IPS-NIHi7 (cell line): ENCODE results near the gene LRMDA.
"Not testable (repeated sequence)": the region's sequence is repeated elsewhere in the genome, so short reads cannot be mapped to it uniquely, and the experiment has no call there.

Source experiments
- DNase-seq: peaks from one replicate; pipeline ENCODE4 v3.0.0; 2012; ENCODE audit warnings: mixed read lengths; ENCODE audit errors: extremely low spot score

The LRMDA gene

DNA sequence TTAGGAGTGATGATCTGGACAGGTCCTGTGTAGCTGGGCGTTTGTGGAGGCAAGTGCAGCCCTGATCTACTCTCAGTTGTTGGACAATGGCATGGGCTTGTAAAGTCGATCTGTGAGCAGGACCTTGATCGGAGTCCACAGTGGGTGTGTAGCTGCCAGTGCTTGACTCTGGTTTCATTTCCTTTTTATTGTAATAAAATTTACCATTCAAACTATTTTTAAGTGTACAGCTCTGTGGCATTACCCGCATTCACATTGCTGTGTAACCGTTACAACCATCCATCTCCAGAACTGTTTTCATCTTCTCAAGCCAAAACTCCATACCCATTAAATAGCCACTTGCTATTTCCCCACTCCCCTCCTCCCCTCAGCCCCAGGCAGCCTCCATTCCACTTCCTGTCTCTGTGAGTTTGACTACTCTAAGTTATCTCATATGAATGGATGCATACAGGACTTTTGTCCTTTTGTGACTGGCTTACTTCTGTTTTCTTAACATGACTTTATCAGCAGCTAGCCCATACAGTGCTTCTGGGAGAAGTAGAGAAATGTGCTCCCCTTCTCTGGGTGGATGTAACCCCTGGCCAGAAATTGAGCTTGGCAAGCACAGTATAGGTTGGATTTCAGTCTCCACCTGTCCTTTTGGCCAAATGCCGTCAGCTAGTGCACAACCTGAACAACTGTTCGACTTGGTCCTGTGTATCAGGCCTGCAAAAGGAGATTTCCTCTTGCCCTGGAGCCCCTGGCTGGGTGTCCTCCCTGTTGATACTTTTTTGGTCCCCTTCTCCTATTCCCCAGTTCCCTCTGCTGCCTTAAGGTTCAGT, 180.0 kb downstream of the LRMDA start:
- no peak for DNase-seq

DNA sequence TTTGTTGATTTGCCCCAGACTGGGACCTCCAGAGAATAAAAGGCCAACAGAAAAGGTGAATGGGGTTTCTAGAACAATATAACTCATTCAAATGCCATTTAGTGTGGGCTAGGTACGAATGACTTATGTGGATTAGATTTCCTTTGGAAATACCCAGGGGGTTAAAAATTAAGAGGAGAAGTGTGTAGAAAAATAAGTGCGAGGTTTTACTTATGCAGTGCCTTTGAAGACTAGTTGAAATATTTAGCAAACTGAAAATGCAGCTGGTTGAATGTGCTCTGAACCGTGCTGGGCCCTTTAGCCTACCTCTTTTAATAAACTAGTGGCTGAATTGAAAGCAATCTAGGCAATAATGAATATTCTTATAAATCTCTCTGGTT, 180.6 kb downstream of the LRMDA start:
- no peak for DNase-seq

DNA sequence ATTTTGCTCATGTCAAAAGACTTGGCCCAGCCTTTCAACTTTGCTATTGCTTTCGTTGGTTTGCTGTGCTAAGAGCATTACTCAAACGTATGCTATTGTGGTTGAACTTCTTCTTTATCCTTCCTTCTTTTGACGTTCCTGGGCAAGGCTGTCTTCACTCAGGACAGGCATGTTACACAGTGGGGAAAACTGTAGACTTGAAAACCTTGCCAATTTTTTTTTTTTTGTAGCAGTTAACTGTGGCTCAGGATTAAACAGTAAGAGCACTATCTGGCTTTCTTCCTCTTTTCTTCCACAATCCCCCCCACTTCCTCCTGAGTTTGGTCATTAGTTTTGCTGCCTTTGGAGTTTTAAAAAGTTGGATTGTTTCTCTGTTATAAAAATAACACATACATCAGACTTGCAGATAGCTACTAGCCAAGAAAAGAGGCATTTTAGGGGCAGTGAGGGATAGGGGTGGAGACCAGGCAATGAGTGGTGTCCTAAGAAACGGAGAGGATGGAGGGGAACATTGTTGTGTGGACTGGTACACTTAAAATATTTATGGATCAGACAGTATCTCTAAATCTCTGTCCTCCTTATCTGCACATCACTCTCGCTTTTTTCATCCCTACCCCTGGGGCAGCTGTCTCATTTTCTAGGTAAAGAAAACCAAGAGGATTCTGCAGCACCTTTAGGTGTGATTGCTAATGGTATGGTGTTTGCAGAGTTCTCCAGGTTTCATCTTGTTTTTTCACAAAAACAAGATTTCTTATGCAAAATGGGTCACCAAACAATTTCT, 181.7 kb downstream of the LRMDA start:
- DNase-seq, result no peak

DNA sequence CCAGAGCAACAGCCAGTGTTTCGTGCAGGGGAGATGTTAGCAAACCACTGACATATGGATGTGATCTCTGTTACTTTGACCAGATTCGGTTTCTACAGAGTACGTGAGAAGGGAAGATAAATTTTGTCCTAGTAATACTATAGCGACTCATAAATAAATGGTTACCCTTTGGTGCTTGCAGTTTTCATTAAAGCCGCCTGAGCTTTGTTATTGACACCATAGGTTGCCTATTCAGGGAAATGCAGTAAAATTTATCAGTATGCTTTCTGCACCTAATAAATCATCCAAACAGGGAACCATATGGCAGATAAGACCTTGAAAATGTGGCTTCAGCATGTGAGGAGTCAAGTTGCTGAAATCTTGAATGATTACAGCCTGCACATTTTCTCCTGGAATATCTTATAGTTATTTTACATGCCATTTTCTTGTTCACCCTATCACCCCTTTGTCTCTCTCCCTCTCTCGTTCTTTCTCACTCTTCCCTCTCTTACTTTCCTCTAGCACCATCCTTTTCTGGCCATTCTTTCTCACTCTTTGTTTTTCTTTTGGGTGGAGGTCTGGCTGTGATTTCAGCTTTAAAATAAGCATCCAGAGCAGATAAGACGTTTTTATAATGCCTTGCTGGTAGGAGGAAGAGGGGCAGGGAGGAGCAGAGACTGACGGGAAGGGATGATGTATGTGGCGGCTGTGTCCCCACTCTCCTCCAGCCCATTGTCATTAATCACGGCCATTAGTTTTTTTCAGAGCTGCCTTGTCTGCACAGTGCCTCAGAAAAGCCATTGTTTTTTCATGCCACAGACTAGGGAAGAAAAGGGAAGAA, 182.5 kb downstream of the LRMDA start:
- no peak for DNase-seq

DNA sequence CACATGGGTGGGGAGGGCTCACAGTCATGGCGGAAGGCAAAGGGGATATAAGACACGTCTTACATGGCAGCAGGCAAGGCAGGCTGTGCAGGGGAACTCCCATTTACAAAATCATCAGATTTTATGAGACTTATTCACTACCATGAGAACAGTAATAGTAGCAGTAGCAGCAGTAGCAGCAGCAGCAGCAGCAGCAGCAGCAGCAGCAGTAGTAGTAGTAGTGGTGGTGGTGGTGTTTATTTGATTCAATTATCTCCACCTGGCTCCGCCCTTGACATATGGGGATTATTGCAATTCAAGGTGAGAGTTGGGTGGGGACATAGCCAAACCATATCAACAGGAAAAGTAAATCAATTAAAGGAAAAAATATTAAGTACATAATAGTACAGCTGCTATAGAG, 184.7 kb downstream of the LRMDA start:
- DNase-seq, result no peak

DNA sequence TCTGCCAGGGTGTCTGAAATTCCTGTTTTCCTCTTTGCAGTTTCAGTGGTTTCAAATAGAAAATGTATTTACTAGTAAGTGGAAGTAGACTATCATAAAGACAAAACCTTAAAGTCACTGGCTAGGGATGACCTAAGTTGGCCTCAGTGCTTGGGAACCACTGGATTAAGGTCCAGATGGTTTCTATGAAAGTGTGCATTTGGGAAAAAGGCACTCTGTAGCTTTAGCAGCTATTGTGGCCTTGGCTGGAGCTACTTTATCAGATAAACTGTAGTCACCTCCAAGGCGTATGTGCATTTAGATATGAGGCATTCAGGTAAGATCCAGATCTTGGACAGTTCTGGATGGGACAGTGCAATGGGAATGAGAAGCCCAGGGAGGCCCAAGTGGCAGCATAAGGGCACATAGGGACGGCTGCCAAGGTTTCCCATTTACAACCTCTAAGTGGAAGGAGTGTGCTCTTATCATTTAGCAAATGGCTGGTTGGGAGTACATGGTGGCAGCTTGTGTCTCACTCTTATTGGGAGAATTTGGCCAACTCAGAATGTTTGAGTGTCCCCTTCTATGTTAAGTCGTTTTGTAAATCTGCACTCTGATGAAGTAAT, 185.6 kb downstream of the LRMDA start:
- DNase-seq, result no peak

DNA sequence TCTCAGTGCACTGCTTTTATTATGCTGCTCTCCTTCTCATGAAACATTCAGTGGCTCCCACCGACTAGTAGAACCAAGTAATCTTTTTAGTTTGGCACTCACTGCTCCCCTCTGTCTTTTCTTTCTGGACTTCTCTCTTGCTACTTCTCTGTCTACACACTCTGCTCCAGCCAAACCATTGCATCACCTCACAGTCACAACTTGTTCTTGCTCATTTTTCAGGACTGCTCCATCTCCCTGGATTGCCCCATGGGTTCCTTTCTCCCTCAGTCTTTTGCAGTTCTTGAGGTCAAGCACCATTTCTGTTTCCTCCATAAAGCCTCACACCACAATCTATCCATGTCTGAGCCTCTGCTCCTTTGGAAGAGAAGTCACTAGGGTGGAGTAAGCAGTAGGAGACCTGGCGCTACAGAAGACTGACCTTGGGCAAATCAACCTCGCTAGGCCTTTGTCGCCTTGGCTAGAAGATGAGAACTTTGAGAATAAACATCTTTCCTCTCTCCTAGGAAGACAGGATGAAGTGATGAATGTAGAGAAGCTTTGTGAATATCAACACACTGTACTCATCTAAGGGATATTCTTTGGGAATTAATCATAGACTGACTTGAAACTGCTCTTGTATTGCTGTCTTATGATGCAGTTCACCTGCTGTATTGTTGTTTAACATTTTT, 186.2 kb downstream of the LRMDA start:
- no peak for DNase-seq

DNA sequence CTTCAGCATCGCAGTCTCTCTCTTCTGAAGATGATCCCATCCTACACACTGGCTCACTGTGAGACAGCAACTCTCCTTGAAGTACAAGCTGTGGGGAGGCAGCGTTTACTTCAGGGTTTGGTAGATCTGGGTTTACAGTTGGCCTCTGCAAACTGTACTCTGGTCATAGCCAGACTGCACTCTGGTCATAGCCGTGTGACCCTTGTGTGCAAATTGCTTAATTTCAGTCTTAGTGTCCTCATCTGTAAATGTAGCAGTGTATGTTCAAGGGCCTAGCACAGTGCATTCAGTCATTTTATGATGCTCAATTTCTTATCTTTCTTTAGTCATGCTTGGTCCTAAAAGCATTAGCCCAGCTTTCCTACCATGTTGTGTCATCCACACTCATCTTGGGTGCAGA, 188.2 kb downstream of the LRMDA start:
- DNase-seq, result no peak

DNA sequence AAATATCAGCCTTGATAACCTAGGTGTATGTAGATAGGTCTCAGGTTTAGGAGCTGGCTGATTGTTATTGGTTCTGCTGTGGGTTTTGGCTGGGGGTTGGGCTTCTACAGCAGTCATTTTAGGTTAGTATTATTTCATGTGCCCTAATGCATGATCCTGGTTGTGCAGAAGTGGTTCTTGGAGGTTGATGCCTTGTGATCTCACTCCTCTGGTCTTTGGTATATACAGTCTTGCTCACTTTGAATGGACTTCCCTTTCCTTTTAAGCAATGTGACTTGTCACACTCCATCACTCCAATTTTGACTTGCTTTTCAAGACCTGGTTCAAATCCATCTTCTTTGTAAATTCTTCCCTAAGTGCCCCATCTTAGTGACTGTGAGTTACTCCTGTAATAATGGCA, 188.9 kb downstream of the LRMDA start:
- no peak for DNase-seq

DNA sequence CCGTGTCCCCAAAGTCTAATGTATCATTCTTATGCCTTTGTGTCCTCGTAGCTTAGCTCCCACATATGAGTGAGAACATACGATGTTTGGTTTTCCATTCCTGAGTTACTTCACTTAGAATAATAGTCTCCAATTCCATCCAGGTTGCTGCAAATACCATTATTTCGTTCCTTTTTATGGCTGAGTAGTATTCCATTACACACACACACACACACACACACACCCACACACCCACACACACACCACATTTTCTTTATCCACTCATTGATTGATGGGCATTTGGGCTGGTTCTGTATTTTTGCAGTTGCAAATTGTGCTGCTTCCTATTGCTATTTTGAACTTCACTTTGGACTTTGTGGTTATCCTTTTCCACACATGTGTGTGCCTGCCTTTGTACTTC, 189.6 kb downstream of the LRMDA start:
- not testable (repeated sequence) for DNase-seq

DNA sequence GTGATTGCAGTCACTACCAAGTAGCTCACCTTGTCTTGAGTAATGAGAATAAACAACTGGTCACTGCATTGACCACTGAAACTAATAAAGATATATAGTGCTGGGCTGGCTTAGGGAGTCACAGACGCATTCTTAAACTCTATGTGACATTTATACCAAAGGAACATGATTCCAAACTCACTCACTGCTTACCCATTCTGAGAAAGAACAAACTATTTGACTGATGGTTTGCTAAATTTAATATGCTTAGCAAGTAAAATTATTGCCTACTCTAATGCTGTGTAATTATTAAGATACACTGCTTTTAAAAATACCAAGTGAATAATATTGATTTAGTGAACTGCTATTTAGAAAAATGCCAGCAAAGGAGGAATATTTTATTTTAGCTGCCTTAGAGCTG, 191.1 kb downstream of the LRMDA start:
- DNase-seq, result no peak

DNA sequence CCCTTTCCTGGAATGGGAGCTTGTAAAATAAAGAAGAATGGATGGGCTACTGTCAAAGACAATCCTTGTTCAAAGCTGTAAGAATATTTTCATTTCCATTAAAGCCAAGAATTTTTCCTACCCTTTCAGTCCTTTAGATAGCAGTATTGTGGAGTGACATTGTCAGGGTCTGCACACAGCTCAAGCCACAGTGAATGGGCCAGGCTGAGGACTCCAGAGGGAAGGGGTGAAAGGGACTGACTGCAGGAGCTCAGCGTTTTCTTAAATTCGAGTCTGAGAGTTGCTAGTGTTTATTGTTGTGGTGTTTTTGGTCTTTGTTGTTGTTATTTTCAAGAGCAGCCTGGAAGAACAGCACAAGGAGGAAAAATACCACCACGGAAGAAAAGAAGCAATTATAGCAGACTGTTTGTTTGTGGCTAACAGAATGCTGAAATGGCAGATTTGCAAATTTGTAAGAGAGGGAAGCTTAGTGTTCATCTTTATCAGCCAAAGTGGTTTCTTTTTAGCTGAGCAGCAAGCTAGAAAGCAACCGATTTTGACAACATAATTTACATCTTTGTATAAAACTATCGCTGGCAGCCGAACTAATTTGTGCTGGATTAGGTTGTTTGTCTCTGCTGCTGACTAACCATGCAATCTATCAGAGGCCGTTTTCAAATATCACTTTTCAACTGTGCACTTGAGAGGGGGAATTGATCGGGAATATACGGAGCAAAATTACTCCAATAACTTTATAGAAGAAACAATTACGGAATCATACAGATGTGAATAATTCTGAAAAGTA, 192.1 kb downstream of the LRMDA start:
- no peak for DNase-seq

DNA sequence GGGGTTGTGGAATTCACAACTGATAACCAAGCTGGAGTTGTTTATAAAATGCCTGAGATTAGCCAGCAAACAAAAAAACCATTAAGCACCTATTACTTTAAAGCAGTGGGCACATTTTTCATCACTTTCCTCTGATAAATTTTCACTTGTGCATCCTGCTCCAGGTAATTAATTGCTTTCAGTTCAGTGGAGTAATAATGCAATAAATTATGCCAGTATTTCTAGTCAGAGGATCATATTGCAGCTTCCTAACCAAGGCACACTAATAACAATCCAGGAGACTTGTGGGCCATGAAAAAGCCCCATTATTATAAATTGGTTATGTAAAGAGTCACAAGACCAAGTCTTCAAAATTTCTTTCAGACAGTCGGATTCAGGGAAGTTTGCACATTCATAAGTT, 193.2 kb downstream of the LRMDA start:
- DNase-seq, result no peak

DNA sequence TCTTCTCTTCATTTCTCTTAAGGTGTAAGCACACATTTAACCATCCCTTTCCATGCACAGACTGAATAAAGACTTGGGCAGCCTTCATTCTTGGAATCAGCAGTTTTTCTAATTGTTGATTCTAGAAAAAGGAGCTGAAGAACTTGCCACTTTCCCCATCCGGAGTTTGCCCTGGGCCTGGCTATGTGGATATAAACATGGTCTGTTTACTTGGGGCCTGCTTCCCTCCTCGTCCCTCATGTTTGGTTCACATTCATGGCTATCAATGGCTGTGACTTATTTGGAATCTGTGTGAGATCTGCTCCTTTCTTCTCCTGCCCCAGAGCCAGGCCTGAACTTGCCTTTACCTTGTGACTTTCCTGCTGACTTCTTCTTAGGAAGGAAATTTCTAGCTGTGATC, 199.3 kb downstream of the LRMDA start:
- no peak for DNase-seq

DNA sequence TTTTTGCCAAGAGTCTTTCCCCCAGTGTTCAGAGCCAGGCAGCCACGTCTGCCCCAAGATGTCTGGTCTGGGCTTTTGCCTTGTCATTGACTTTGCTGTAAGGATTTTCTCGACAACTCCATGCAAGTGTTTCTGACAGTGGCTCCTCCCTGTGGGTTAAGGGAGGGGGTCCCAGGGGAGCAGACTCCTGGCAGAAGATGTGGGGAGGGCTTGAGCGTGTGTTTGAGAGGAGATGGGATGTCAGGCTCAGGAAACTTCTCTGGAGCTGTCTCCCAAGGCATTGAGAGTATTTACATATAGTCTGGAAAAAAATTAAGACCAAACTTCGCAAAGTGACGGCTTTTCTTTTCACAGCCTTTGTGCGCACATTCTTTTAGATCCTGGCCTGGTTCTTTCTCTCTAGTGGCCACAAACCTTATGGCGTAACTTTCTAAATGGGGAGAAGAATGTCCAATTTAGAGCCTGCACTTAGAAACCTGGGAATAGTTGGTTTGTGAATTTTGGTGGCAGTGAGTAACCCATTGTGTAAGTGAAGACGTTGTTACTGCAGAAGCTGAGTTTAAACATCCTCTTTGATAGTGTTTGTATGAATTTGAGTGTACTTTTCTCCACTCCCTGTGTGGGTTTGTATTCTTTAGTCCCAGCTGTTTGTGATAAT, 201.5 kb downstream of the LRMDA start:
- peak; percentile 21 for DNase-seq

DNA sequence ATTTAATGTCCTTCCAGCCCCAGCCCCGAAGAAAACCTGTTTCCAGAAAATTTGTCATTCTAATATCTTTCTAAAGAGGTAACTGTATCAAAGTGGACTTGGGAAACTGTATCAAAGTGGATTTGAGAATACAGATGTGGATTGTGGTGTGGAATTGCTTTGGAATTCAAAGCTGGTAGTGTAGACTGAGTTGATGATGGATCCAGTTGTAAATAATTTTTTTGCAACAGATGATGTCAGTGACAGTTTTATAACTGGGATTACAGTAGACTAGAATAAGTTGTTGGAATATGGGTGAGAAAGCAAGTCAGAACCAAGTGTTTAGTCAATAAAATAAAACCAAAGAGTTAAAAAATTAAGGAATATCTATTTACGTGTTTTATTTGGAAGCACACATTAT, 202.1 kb downstream of the LRMDA start:
- no peak for DNase-seq

DNA sequence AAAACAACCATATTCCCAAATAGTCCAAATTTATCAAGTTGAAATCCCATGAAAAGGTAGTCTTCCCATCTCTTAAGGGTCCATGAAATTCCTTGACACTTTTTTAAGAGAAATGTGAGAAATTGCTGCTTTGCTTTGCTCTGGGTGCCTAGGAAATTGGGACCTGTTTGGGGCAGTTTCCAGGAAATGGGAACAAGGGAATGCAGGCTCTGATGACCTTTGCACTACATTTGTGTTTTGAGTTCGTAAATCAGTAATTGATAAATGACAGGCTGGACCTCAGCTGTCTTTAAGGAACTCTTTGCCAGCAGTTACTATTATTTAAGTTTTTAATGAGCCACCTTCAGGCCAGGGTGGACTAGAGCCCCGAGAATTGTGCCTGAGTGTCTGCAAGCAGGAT, 203.5 kb downstream of the LRMDA start:
- DNase-seq, result no peak

DNA sequence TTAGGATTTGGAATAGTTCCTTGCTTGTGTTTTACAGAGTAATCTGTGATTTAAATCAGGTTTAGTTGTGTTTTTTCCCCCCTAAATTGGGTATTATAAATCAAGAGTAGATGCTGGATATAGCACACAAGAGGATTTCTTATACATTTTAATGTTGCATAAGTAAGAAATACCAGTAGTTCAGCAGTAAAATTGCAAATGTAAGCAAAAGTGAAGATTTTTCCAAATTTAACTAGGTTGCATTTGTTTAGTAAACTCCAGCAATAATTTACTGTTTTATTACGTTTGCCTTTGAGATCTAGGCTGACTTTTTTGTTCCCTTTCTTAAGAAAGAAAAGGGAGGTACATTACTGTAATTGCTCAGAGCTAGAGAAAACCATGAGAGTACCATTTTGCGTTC, 207.3 kb downstream of the LRMDA start:
- no peak for DNase-seq

DNA sequence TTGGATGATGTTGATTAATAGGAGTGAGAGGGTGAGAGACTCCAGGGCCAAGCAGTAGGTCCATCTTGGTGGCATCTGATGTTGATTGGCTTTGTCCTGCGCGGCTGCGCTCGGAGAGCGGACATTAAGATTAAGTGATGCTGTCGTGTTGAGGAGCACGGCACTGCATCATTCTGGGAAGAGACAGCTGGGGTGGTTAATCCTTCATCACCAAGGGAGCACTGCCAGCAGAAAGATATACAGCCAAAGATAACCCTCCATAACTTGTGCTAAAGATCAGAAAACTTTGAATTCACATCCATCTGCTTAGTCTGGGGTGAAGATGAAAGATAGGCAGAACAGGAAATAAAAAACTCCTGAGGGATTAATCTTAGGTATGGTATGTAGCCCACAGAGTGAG, 208.3 kb downstream of the LRMDA start:
- no peak for DNase-seq

DNA sequence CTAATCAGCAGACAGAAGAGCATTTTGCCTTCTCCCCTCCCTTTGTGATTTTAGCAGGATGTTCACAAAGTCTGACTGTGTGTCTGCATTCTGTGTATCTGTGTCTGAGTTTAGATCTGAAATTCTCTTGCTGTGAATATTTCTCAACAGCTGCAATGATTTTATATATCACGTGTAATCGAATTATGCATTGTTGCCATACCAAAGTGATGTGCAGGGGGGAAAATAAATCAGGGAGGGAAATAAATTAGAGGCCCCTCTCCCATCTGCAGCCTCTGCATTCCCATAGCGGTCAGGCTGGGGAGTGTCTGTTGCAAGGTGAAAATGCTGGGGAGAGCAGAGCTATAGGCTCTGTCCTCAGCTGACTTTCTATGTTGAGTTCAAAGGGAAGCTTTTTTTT, 209.0 kb downstream of the LRMDA start:
- DNase-seq, result no peak
